H9 (cell line): ENCODE measurements around the gene AGBL4. TPM values are rescaled to one million over a fixed set of nuclear protein-coding genes. Genes with fewer than 3 reads are reported as not detected.

ENCODE experiments used
- DNase-seq: peaks from one replicate; pipeline ENCODE4 v3.0.0-alpha.2; 2017
- H2AFZ ChIP-seq: one replicate; pipeline ENCODE4 v1.6.1; 2013; ENCODE audit warnings: mild to moderate bottlenecking, low read length, control low read depth, moderate library complexity
- H2AK5ac ChIP-seq: 2 replicates; pipeline ENCODE4 v1.6.1; 2013; ENCODE audit warnings: low read length, control low read depth, mixed read lengths; ENCODE audit not compliant: insufficient read length
- H2BK120ac ChIP-seq: one replicate; pipeline ENCODE4 v1.6.1; 2013; ENCODE audit warnings: low read depth, mild to moderate bottlenecking, low read length, control low read depth, inconsistent platforms; ENCODE audit not compliant: poor library complexity, severe bottlenecking
- H2BK12ac ChIP-seq: 2 replicates; pipeline ENCODE4 v1.6.1; 2013; ENCODE audit warnings: low read length, control low read depth, mixed read lengths, low read depth; ENCODE audit not compliant: insufficient read length
- H2BK15ac ChIP-seq: 2 replicates; pipeline ENCODE4 v1.6.1; 2013; ENCODE audit warnings: low read depth, low read length, control low read depth
- H2BK20ac ChIP-seq: one replicate; pipeline ENCODE4 v1.6.1; 2013; ENCODE audit warnings: low read depth, mild to moderate bottlenecking, low read length, control low read depth, inconsistent platforms; ENCODE audit not compliant: poor library complexity, severe bottlenecking
- H2BK5ac ChIP-seq: 2 replicates; pipeline ENCODE4 v1.6.1; 2013; ENCODE audit warnings: low read length, control low read depth, mixed read lengths; ENCODE audit not compliant: insufficient read length
- H3K14ac ChIP-seq: 2 replicates; pipeline ENCODE4 v1.6.1; 2013; ENCODE audit warnings: low read length, control low read depth; ENCODE audit not compliant: insufficient read depth
- H3K18ac ChIP-seq: 2 replicates; pipeline ENCODE4 v1.6.1; 2013; ENCODE audit warnings: low read depth, mild to moderate bottlenecking, mixed read lengths, low read length, control low read depth; ENCODE audit not compliant: insufficient read length
- H3K23ac ChIP-seq: 2 replicates; pipeline ENCODE4 v1.6.1; 2013; ENCODE audit warnings: low read length, control low read depth, mixed read lengths, low read depth; ENCODE audit not compliant: insufficient read length
- H3K23me2 ChIP-seq: 2 replicates; pipeline ENCODE4 v1.6.1; 2013; ENCODE audit warnings: low read depth, mild to moderate bottlenecking, mixed read lengths, low read length, control low read depth; ENCODE audit not compliant: insufficient read length, poor library complexity, severe bottlenecking
- H3K27ac ChIP-seq: 2 replicates; pipeline ENCODE4 v1.5.1; 2013; ENCODE audit warnings: low read length, control low read depth, mixed read lengths, low read depth; ENCODE audit not compliant: insufficient read length
- H3K27me3 ChIP-seq: 2 replicates; pipeline ENCODE4 v1.6.1; 2013; ENCODE audit warnings: low read length, control low read depth, inconsistent platforms; ENCODE audit not compliant: insufficient read depth
- H3K4ac ChIP-seq: 2 replicates; pipeline ENCODE4 v1.6.1; 2013; ENCODE audit warnings: low read depth, mild to moderate bottlenecking, control low read depth, inconsistent platforms, low read length, moderate library complexity
- H3K4me1 ChIP-seq: 2 replicates; pipeline ENCODE4 v1.6.1; 2013; ENCODE audit warnings: low read length, control low read depth, inconsistent platforms; ENCODE audit not compliant: insufficient read depth
- H3K4me2 ChIP-seq: 2 replicates; pipeline ENCODE4 v1.6.1; 2013; ENCODE audit warnings: low read length, control low read depth, mixed read lengths; ENCODE audit not compliant: insufficient read length, insufficient read depth
- H3K56ac ChIP-seq: 2 replicates; pipeline ENCODE4 v1.6.1; 2013; ENCODE audit warnings: low read depth, mild to moderate bottlenecking, mixed read lengths, low read length, control low read depth; ENCODE audit not compliant: insufficient read length
- H3K79me1 ChIP-seq: 2 replicates; pipeline ENCODE4 v1.6.1; 2013; ENCODE audit warnings: low read depth, mild to moderate bottlenecking, moderate library complexity, low read length, control low read depth, inconsistent platforms; ENCODE audit not compliant: insufficient read depth, poor library complexity, severe bottlenecking
- H3K79me2 ChIP-seq: 2 replicates; pipeline ENCODE4 v1.6.1; 2013; ENCODE audit warnings: low read length, control low read depth, inconsistent platforms; ENCODE audit not compliant: insufficient read depth
- H3K9ac ChIP-seq: 2 replicates; pipeline ENCODE4 v1.6.1; 2013; ENCODE audit warnings: low read length, control low read depth, mixed read lengths; ENCODE audit not compliant: insufficient read length; ENCODE audit errors: extremely low read depth
- H3K9me3 ChIP-seq: one replicate; pipeline ENCODE4 v1.6.1; 2013; ENCODE audit warnings: low read depth, low read length, inconsistent platforms; ENCODE audit not compliant: control insufficient read depth
- H3T11ph ChIP-seq: one replicate; pipeline ENCODE4 v1.6.1; 2013; ENCODE audit warnings: mild to moderate bottlenecking, low read length, control low read depth, inconsistent platforms
- H4K20me1 ChIP-seq: one replicate; pipeline ENCODE4 v1.6.1; 2013; ENCODE audit not compliant: control insufficient read depth, insufficient read length, insufficient read depth
- H4K5ac ChIP-seq: 2 replicates; pipeline ENCODE4 v1.6.1; 2013; ENCODE audit warnings: low read depth, mild to moderate bottlenecking, mixed read lengths, low read length, control low read depth; ENCODE audit not compliant: insufficient read length
- H4K8ac ChIP-seq: replicated peaks from 2 replicates; pipeline ENCODE4 v1.6.1; 2013; ENCODE audit warnings: low read length, control low read depth, mixed read lengths, low read depth; ENCODE audit not compliant: insufficient read length
- H4K91ac ChIP-seq: 2 replicates; pipeline ENCODE4 v1.6.1; 2013; ENCODE audit warnings: low read depth, mild to moderate bottlenecking, moderate library complexity, mixed read lengths, low read length, control low read depth; ENCODE audit not compliant: insufficient read length
- H3K27ac Mint-ChIP-seq, 3 experiments: 2 replicates in 2 of 3; 3 replicates in 1 of 3; pipeline ENCODE4 v1.8.0; 2020 to 2021; ENCODE audit warnings: mixed read lengths in 3 of 3, mild to moderate bottlenecking in 1 of 3, moderate library complexity in 1 of 3
- H3K27me3 Mint-ChIP-seq: 2 replicates; pipeline ENCODE4 v1.8.0; 2021; ENCODE audit warnings: low read depth, mild to moderate bottlenecking, moderate library complexity, mixed read lengths
- H3K36me3 Mint-ChIP-seq, 3 experiments: 2 replicates in 2 of 3; 3 replicates in 1 of 3; pipeline ENCODE4 v1.8.0; 2020 to 2021; ENCODE audit warnings: low read depth in 3 of 3, mixed read lengths in 3 of 3; ENCODE audit not compliant: insufficient read depth in 1 of 3
- H3K4me1 Mint-ChIP-seq, 2 experiments: 2 replicates each; pipeline ENCODE4 v1.8.0; 2020; ENCODE audit warnings: mixed read lengths in 2 of 2
- H3K4me3 Mint-ChIP-seq, 2 experiments: 2 replicates in 1 of 2; 3 replicates in 1 of 2; pipeline ENCODE4 v1.8.0; 2020 to 2021; ENCODE audit warnings: mild to moderate bottlenecking in 2 of 2, mixed read lengths in 2 of 2, moderate library complexity in 1 of 2
- H3K9me3 Mint-ChIP-seq, 2 experiments: 2 replicates in 1 of 2; 3 replicates in 1 of 2; pipeline ENCODE4 v1.8.0; 2020; ENCODE audit warnings: mild to moderate bottlenecking in 2 of 2, mixed read lengths in 2 of 2, moderate library complexity in 1 of 2
- WGBS: extraction: QIAGEN DNeasy Blood & Tissue Kit; methylation state at CpG from one replicate; pipeline ENCODE4 v1.1.7; 2013; ENCODE audit warnings: missing lambda C conversion rate, low lambda C conversion rate, mixed read lengths; ENCODE audit not compliant: insufficient read length; ENCODE audit errors: extremely low coverage; 5-methylcytosine and 5-hydroxymethylcytosine counted together
- total RNA-seq: library from RNA; stranded (reverse); gene quantifications from 2 replicates; pipeline ENCODE4 v1.2.1, GENCODE V29; 2021
- TF ChIP-seq, protein P1 (sequence below): fragments of 200-600 bp; sonication (generic); conservative IDR thresholded peaks from 3 replicates; pipeline ENCODE4 v1.8.0; 2021; ENCODE audit warnings: antibody characterized with exemption, mild to moderate bottlenecking

Gene AGBL4
- total RNA-seq, 1 experiment from 2014 or later = not detected

- Histone ChIP-seq H4K5ac (no peak overlapping the region), H2BK20ac (no peak overlapping the region), H3K9me3 (peaks cover 90% of the 10 kb centered on the region), H4K91ac (no peak overlapping the region), H4K8ac (no peak overlapping the region), H3K27ac (no peak overlapping the region), H3K27me3 (no peaks in the 10 kb centered on the region), H2BK5ac (no peak overlapping the region), H3K18ac (no peak overlapping the region), H3K79me2 (no peaks in the 10 kb centered on the region), H3K4me1 (no peaks in the 10 kb centered on the region), H3K23me2 (no peaks in the 10 kb centered on the region), H3K4me2 (no peak overlapping the region), H3K56ac (no peak overlapping the region), H3K9ac (no peak overlapping the region), H2BK120ac (no peak overlapping the region), H3K4ac (no peak overlapping the region), H3T11ph (no peak overlapping the region), H4K20me1 (no peaks in the 10 kb centered on the region), H2BK15ac (no peak overlapping the region), H3K14ac (no peak overlapping the region), H2BK12ac (no peak overlapping the region), H2AK5ac (no peak overlapping the region), H3K23ac (no peak overlapping the region), H3K79me1 (no peaks in the 10 kb centered on the region), H2AFZ (no peak overlapping the region)
- no peaks in the 10 kb centered on the region for H3K27me3 Mint-ChIP-seq
- no peak for DNase-seq
- no peak overlapping the region for H3K4me3 Mint-ChIP-seq
- H3K9me3 Mint-ChIP-seq = peaks cover 85 to 88% of the 10 kb centered on the region in 2 experiments
- WGBS = no CpG with 5 or more reads among the region's 2 CpGs
- H3K27ac Mint-ChIP-seq = no peak overlapping the region
- H3K36me3 Mint-ChIP-seq = peaks cover 0 to 22% (median 7%) of the 10 kb centered on the region in 3 experiments; a peak in 4 of 7 replicates
- no peaks in the 10 kb centered on the region for H3K4me1 Mint-ChIP-seq
- TF ChIP-seq, protein P1, sequence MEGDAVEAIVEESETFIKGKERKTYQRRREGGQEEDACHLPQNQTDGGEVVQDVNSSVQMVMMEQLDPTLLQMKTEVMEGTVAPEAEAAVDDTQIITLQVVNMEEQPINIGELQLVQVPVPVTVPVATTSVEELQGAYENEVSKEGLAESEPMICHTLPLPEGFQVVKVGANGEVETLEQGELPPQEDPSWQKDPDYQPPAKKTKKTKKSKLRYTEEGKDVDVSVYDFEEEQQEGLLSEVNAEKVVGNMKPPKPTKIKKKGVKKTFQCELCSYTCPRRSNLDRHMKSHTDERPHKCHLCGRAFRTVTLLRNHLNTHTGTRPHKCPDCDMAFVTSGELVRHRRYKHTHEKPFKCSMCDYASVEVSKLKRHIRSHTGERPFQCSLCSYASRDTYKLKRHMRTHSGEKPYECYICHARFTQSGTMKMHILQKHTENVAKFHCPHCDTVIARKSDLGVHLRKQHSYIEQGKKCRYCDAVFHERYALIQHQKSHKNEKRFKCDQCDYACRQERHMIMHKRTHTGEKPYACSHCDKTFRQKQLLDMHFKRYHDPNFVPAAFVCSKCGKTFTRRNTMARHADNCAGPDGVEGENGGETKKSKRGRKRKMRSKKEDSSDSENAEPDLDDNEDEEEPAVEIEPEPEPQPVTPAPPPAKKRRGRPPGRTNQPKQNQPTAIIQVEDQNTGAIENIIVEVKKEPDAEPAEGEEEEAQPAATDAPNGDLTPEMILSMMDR = no peak
Measured at GRCh38 chr1:49436865-49437264, 586.9 kb downstream of the AGBL4 start.
